Activated T-cell treated with anti-CD3 and anti-CD28 coated beads, Interleukin-2, amount 50 U/mL, for 1 hour (primary cell): ENCODE data around the gene PTPRU.
"Not testable (repeated sequence)": the region's sequence is repeated elsewhere in the genome, so short reads cannot be mapped to it uniquely, and the experiment has no call there.

Experiments
- DNase-seq: peaks from one replicate; pipeline ENCODE4 v3.0.0-alpha.2; 2020

Gene PTPRU

GRCh38 chr1:29298246-29298645, 61.9 kb downstream of the PTPRU start:
- no peak for DNase-seq

GRCh38 chr1:29299446-29299845, 63.1 kb downstream of the PTPRU start:
- no peak for DNase-seq

GRCh38 chr1:29301732-29302131, 65.4 kb downstream of the PTPRU start:
- DNase-seq = not testable (repeated sequence)

- no peak for DNase-seq
These were observed 67.1 kb downstream of the PTPRU start for GRCh38 chr1:29303201-29304024.

- no peak for DNase-seq
These were observed 67.8 kb downstream of the PTPRU start for GRCh38 chr1:29304025-29304684.

- DNase-seq = no peak
These were observed 69.6 kb downstream of the PTPRU start for GRCh38 chr1:29305943-29306342.

GRCh38 chr1:29306471-29307140, 70.3 kb downstream of the PTPRU start:
- DNase-seq = no peak

- no peak for DNase-seq
These were observed 72.8 kb downstream of the PTPRU start for GRCh38 chr1:29309075-29309474.

- DNase-seq = no peak
These were observed 73.3 kb downstream of the PTPRU start for GRCh38 chr1:29309621-29310020.

- DNase-seq = no peak
These were observed 74.4 kb downstream of the PTPRU start for GRCh38 chr1:29310616-29311180.

- DNase-seq = no peak
These were observed 75.2 kb downstream of the PTPRU start for GRCh38 chr1:29311352-29312030.

- DNase-seq = no peak
These were observed 76.4 kb downstream of the PTPRU start for GRCh38 chr1:29312469-29313461.

GRCh38 chr1:29314685-29315084, 78.4 kb downstream of the PTPRU start:
- not testable (repeated sequence) for DNase-seq

- no peak for DNase-seq
These were observed 78.9 kb downstream of the PTPRU start for GRCh38 chr1:29315262-29315661.

GRCh38 chr1:29315876-29316275, 79.6 kb downstream of the PTPRU start:
- DNase-seq = no peak

- no peak for DNase-seq
These were observed 81.0 kb downstream of the PTPRU start for GRCh38 chr1:29317063-29317915.

GRCh38 chr1:29317916-29318530, 81.7 kb downstream of the PTPRU start:
- DNase-seq = no peak

- no peak for DNase-seq
These were observed 82.4 kb downstream of the PTPRU start for GRCh38 chr1:29318724-29319123.

- no peak for DNase-seq
These were observed 83.2 kb downstream of the PTPRU start for GRCh38 chr1:29319300-29320110.
